HEK293 (cell line): Measurements from ENCODE around the gene NBPF1.
A peak's percentile ranks its signal among the peaks of the same experiment; 100 is the strongest.

Source experiments
- GLIS1 ChIP-seq: fragments of 450-650 bp; formaldehyde crosslinking; IDR thresholded peaks from 2 replicates; pipeline ENCODE4 v1.5.1; 2016; ENCODE audit warnings: missing biosample characterization, missing genetic modification characterization
- IKZF3 ChIP-seq: fragments of 450-650 bp; IDR thresholded peaks from 2 replicates; pipeline ENCODE4 v1.5.0; 2018; ENCODE audit warnings: missing biosample characterization, mild to moderate bottlenecking, missing genetic modification characterization, moderate library complexity
- KLF1 ChIP-seq: fragments of 450-650 bp; formaldehyde crosslinking; IDR thresholded peaks from 2 replicates; pipeline ENCODE4 v1.5.1; 2016; ENCODE audit warnings: missing biosample characterization, missing genetic modification characterization
- KLF16 ChIP-seq: fragments of 450-650 bp; formaldehyde crosslinking; IDR thresholded peaks from 2 replicates; pipeline ENCODE4 v1.5.1; 2017; ENCODE audit warnings: missing biosample characterization, missing genetic modification characterization
- KLF8 ChIP-seq: fragments of 450-650 bp; formaldehyde crosslinking; IDR thresholded peaks from 2 replicates; pipeline ENCODE4 v1.5.1; 2016; ENCODE audit warnings: missing biosample characterization, missing genetic modification characterization
- KLF9 ChIP-seq: fragments of 450-650 bp; formaldehyde crosslinking; IDR thresholded peaks from 2 replicates; pipeline ENCODE4 v1.5.1; 2016; ENCODE audit warnings: missing biosample characterization, missing genetic modification characterization, low read depth
- PATZ1 ChIP-seq: fragments of 450-650 bp; formaldehyde crosslinking; IDR thresholded peaks from 2 replicates; pipeline ENCODE4 v1.5.1; 2016; ENCODE audit warnings: missing biosample characterization, missing genetic modification characterization
- SCRT2 ChIP-seq: fragments of 450-650 bp; formaldehyde crosslinking; IDR thresholded peaks from 2 replicates; pipeline ENCODE4 v1.5.1; 2016; ENCODE audit warnings: missing biosample characterization, missing genetic modification characterization
- SP2 ChIP-seq: fragments of 450-650 bp; formaldehyde crosslinking; IDR thresholded peaks from 2 replicates; pipeline ENCODE4 v1.5.1; 2016; ENCODE audit warnings: missing biosample characterization, missing genetic modification characterization
- SP3 ChIP-seq: fragments of 450-650 bp; formaldehyde crosslinking; IDR thresholded peaks from 2 replicates; pipeline ENCODE4 v1.5.1; 2016; ENCODE audit warnings: missing biosample characterization, missing genetic modification characterization
- YY1 ChIP-seq: fragments of 450-650 bp; formaldehyde crosslinking; IDR thresholded peaks from 2 replicates; pipeline ENCODE4 v1.5.1; 2018; ENCODE audit warnings: missing biosample characterization, missing genetic modification characterization
- ZBTB8A ChIP-seq: fragments of 450-650 bp; formaldehyde crosslinking; IDR thresholded peaks from 2 replicates; pipeline ENCODE4 v1.5.1; 2016; ENCODE audit warnings: missing biosample characterization, missing genetic modification characterization
- ZFP69B ChIP-seq: fragments of 450-650 bp; formaldehyde crosslinking; IDR thresholded peaks from 2 replicates; pipeline ENCODE4 v1.5.1; 2016; ENCODE audit warnings: missing biosample characterization, missing genetic modification characterization
- ZIC2 ChIP-seq: fragments of 450-650 bp; formaldehyde crosslinking; IDR thresholded peaks from 2 replicates; pipeline ENCODE4 v1.5.1; 2016; ENCODE audit warnings: missing biosample characterization, missing genetic modification characterization
- ZNF341 ChIP-seq: fragments of 450-650 bp; formaldehyde crosslinking; IDR thresholded peaks from 2 replicates; pipeline ENCODE4; 2016; ENCODE audit warnings: low read depth, missing biosample characterization, missing genetic modification characterization
- ZNF391 ChIP-seq: fragments of 450-650 bp; formaldehyde crosslinking; IDR thresholded peaks from 2 replicates; pipeline ENCODE4 v1.5.1; 2016; ENCODE audit warnings: low read depth, missing biosample characterization, missing genetic modification characterization, borderline replicate concordance
- ZNF449 ChIP-seq: fragments of 450-650 bp; formaldehyde crosslinking; IDR thresholded peaks from 2 replicates; pipeline ENCODE4 v1.5.1; 2017; ENCODE audit warnings: missing biosample characterization, mild to moderate bottlenecking, missing genetic modification characterization, moderate library complexity
- ZNF843 ChIP-seq: fragments of 450-650 bp; formaldehyde crosslinking; IDR thresholded peaks from 2 replicates; pipeline ENCODE4 v1.5.1; 2016; ENCODE audit warnings: missing biosample characterization, missing genetic modification characterization
- ZSCAN23 ChIP-seq: fragments of 450-650 bp; formaldehyde crosslinking; IDR thresholded peaks from 2 replicates; pipeline ENCODE4 v1.5.1; 2016; ENCODE audit warnings: missing biosample characterization, missing genetic modification characterization
- ZSCAN30 ChIP-seq: fragments of 450-650 bp; IDR thresholded peaks from 2 replicates; pipeline ENCODE4 v1.5.1; 2018; ENCODE audit warnings: missing biosample characterization, mild to moderate bottlenecking, missing genetic modification characterization, moderate library complexity
- TF ChIP-seq, protein P1 (sequence below): fragments of 450-650 bp; formaldehyde crosslinking; IDR thresholded peaks from 2 replicates; pipeline ENCODE4 v1.5.1; 2016; ENCODE audit warnings: missing biosample characterization, missing genetic modification characterization
- TF ChIP-seq, protein P2 (sequence below): fragments of 450-650 bp; formaldehyde crosslinking; conservative IDR thresholded peaks from 2 replicates; pipeline ENCODE4 v1.5.1; 2016; ENCODE audit warnings: low read depth, missing biosample characterization, missing genetic modification characterization
- TF ChIP-seq, protein P3 (sequence below): sonication (generic); formaldehyde crosslinking; IDR thresholded peaks from 2 replicates; pipeline ENCODE4 v1.8.1; 2022; ENCODE audit warnings: mild to moderate bottlenecking, moderate library complexity, missing genetic modification reagents
- TF ChIP-seq, protein P4 (sequence below): fragments of 450-650 bp; formaldehyde crosslinking; IDR thresholded peaks from 2 replicates; pipeline ENCODE4 v1.5.1; 2016; ENCODE audit warnings: missing biosample characterization, missing genetic modification characterization

NBPF1 gene

DNA sequence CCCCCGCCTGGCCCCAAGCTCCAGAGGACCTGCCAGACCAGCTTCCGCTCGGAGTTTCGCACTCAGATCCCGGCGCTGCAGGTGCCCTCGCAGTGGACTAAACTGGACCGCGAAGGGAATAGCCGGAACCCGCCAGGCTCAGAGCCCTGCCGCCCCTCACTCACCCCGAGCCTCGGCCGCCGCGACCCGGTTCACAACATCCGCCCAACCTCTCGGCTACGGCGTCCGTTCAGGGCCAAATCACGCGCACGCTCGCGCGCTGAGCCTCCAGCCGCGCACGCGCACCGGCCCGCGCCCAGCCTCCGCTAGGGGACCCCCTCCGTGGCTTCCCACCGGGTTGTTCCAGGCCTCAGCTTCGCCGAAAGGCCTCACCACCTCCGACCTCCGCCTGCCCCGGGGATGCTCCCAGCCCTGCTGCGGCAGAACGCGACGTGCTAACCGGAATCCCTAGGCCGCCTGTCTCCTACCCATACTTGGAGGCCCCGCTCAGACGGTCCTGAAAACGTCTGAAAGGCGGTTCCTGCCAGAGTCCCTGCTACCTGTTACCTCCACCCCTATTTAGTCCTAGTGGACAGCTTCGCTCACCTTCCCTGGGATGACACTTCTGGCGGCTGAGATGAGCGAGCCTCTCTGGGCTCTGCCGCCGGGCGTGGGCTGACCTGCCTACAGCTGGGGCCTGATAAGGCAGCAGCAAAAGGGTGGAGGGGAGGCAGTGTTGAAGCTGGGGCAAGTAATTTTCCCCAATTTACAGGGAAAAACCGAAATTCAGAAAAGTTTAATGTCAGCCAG is 31.3 kb upstream of the NBPF1 start (continued):
- TF ChIP-seq ZNF449 (peak; percentile 95), SCRT2 (tag by site-specific recombination) (peak; percentile 99), ZIC2 (tag by site-specific recombination) (peak; percentile 77), SP3 (peak; percentile 48), IKZF3 (tag by site-specific recombination) (0 out of 2 replicates have a peak, but pooled peaks have one; percentile 25), ZFP69B (tag by site-specific recombination) (peak; percentile 45; the same call in 1 of the 2 replicates), SP2 (tag by site-specific recombination) (peak; percentile 52), ZSCAN30 (tag by site-specific recombination) (peak; percentile 49; the same call in 1 of the 2 replicates), KLF9 (peak; percentile 43; the same call in 1 of the 2 replicates), YY1 (tag by site-specific recombination) (peak; percentile 48; the same call in 1 of the 2 replicates), GLIS1 (tag by site-specific recombination) (peak; percentile 87), KLF1 (tag by site-specific recombination) (peak; percentile 67), ZNF391 (tag by site-specific recombination) (0 out of 2 replicates have a peak, but pooled peaks have one; percentile 38), KLF8 (tag by site-specific recombination) (peak; percentile 62; the same call in 1 of the 2 replicates), PATZ1 (peak; percentile 80; the same call in 1 of the 2 replicates), KLF16 (tag by site-specific recombination) (peak; percentile 60; the same call in 1 of the 2 replicates), ZNF843 (tag by site-specific recombination) (peak; percentile 62; the same call in 1 of the 2 replicates), ZBTB8A (peak; percentile 59), ZSCAN23 (tag by site-specific recombination) (0 out of 2 replicates have a peak, but pooled peaks have one; percentile 79), ZNF341 (tag by site-specific recombination) (peak; percentile 30)
- TF ChIP-seq, protein P1, sequence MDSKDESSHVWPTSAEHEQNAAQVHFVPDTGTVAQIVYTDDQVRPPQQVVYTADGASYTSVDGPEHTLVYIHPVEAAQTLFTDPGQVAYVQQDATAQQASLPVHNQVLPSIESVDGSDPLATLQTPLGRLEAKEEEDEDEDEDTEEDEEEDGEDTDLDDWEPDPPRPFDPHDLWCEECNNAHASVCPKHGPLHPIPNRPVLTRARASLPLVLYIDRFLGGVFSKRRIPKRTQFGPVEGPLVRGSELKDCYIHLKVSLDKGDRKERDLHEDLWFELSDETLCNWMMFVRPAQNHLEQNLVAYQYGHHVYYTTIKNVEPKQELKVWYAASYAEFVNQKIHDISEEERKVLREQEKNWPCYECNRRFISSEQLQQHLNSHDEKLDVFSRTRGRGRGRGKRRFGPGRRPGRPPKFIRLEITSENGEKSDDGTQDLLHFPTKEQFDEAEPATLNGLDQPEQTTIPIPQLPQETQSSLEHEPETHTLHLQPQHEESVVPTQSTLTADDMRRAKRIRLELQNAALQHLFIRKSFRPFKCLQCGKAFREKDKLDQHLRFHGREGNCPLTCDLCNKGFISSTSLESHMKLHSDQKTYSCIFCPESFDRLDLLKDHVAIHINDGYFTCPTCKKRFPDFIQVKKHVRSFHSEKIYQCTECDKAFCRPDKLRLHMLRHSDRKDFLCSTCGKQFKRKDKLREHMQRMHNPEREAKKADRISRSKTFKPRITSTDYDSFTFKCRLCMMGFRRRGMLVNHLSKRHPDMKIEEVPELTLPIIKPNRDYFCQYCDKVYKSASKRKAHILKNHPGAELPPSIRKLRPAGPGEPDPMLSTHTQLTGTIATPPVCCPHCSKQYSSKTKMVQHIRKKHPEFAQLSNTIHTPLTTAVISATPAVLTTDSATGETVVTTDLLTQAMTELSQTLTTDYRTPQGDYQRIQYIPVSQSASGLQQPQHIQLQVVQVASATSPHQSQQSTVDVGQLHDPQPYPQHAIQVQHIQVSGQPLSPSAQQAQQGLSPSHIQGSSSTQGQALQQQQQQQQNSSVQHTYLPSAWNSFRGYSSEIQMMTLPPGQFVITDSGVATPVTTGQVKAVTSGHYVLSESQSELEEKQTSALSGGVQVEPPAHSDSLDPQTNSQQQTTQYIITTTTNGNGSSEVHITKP = peak; percentile 59
- TF ChIP-seq, protein P2, sequence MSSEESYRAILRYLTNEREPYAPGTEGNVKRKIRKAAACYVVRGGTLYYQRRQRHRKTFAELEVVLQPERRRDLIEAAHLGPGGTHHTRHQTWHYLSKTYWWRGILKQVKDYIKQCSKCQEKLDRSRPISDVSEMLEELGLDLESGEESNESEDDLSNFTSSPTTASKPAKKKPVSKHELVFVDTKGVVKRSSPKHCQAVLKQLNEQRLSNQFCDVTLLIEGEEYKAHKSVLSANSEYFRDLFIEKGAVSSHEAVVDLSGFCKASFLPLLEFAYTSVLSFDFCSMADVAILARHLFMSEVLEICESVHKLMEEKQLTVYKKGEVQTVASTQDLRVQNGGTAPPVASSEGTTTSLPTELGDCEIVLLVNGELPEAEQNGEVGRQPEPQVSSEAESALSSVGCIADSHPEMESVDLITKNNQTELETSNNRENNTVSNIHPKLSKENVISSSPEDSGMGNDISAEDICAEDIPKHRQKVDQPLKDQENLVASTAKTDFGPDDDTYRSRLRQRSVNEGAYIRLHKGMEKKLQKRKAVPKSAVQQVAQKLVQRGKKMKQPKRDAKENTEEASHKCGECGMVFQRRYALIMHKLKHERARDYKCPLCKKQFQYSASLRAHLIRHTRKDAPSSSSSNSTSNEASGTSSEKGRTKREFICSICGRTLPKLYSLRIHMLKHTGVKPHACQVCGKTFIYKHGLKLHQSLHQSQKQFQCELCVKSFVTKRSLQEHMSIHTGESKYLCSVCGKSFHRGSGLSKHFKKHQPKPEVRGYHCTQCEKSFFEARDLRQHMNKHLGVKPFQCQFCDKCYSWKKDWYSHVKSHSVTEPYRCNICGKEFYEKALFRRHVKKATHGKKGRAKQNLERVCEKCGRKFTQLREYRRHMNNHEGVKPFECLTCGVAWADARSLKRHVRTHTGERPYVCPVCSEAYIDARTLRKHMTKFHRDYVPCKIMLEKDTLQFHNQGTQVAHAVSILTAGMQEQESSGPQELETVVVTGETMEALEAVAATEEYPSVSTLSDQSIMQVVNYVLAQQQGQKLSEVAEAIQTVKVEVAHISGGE (tag by site-specific recombination) = peak; percentile 81
- TF ChIP-seq, protein P3, sequence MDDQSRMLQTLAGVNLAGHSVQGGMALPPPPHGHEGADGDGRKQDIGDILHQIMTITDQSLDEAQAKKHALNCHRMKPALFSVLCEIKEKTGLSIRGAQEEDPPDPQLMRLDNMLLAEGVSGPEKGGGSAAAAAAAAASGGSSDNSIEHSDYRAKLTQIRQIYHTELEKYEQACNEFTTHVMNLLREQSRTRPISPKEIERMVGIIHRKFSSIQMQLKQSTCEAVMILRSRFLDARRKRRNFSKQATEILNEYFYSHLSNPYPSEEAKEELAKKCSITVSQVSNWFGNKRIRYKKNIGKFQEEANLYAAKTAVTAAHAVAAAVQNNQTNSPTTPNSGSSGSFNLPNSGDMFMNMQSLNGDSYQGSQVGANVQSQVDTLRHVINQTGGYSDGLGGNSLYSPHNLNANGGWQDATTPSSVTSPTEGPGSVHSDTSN (CRISPR knock-in tag) = peak; percentile 56
- TF ChIP-seq, protein P4, sequence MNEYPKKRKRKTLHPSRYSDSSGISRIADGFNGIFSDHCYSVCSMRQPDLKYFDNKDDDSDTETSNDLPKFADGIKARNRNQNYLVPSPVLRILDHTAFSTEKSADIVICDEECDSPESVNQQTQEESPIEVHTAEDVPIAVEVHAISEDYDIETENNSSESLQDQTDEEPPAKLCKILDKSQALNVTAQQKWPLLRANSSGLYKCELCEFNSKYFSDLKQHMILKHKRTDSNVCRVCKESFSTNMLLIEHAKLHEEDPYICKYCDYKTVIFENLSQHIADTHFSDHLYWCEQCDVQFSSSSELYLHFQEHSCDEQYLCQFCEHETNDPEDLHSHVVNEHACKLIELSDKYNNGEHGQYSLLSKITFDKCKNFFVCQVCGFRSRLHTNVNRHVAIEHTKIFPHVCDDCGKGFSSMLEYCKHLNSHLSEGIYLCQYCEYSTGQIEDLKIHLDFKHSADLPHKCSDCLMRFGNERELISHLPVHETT (tag by site-specific recombination) = 0 out of 2 replicates have a peak, but pooled peaks have one; percentile 34
